Endometrial microvascular endothelial cells (primary cell): Measurements from ENCODE around the gene EXOC4. TPM values are rescaled to one million over a fixed set of nuclear protein-coding genes. Genes with fewer than 3 reads are reported as not detected.

Experiments used
- in situ Hi-C: cut with HindIII; loops from 2 replicates; pipeline ENCODE4 v1.10.0; 2017; ENCODE audit warnings: low sequenced_read_pairs, low pct_unique_long_range_greater_than_20kb; ENCODE audit errors: inconsistent ontology term
- total RNA-seq: library from RNA; depleted of rRNA; stranded (reverse); fragments of >200 nt; gene quantifications from one replicate; pipeline ENCODE4 v1.2.3, GENCODE V29; 2015; ENCODE audit errors: inconsistent ontology term

EXOC4 gene
- total RNA-seq, 1 donor from 2014 or later = 38.5 TPM

DNA sequence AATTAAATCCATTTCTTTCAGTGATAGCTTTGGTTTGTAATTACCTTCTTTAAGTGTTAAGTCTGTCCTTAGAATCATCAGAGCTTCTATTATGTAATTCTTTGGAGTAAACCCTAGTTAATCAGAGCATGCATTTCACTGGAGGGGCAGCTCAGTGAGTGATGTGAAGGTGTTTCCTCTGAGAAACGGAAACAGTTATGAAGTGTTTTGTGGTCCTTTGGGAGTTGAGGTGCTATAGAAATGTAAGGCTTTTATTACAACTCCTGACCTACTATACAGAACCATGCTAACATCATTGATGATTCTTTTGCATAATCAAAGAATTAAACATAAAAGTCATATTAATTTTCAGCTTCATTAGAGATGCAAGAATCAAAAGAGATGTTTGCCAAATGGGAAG, 141.5 kb downstream of the EXOC4 start:
- in situ Hi-C loops = no loop called here

DNA sequence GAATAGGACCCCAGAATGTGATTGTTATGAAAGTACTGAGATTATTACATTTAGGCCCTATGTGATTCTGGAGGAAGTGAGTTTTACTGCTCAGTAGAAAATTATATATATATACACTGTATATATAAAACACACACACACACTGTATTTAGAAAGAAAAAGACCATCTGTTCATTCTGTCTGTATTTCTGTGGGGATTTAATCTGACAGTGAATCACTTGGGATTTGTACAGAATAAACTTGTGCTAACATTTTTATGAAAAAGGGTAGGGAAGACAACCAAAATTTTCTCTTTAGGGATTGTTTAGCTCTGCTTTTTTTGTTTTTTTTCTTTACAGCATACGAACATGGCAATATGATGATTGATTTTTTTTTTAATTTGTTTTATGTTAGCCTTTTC, 142.7 kb downstream of the EXOC4 start:
- in situ Hi-C loops = no loop called here

DNA sequence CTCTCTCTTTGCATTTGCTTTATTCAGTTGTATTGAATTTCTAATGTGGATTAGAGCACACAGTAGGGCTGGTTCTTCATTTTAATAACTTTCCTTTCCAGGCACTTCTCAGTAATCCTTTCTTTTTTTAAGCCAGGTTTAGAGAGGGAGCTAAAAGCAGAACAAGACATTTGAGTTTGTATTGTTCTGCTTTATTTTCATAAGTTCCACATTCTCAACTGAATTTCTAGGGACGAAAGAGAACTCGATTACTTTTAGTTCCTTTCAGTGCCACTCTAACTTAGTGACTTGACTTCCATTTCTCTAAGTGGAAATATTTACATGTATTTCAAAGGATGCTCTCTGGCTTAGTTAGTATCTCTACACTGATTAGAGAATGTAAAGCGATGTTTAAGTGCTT, 145.6 kb downstream of the EXOC4 start:
- in situ Hi-C loops = no loop called here

DNA sequence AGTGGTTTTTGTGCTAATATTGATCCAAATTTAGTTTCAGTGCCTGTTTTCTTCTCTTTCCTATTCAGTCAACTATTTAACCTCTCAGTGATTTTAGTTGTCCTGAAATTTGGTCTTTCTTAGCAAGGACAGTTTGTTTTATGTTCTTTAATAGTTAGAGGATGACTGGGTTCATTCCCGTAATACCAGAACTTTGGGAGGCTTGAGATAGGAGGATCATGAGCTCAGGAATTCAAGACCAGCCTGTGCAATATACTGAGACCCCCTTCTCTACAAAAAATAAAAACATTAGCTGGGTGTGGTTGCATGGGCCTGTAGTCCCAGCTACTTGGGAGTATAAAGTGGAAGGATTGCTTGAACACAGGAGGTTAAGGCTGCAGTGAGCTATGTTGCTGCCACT, 148.3 kb downstream of the EXOC4 start:
- in situ Hi-C loops = no loop called here

DNA sequence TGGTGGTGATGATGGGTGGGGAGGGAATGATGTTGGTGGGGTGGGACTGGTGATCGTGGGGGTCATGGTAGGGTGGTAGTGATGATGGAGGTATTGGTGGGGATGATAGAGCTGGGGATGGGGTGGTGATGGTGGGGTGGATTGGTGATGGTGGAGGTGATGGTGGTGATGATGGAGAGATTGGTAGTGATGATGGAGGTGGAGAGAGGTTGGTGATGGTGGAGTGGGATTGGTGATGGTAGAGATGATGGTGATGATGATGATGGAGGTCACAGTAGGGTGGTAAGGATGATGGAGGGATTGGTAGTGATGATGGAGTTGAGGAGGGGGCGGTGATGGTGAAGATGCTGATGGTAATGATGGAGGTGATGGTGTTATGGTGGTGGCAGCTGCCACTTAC, 155.3 kb downstream of the EXOC4 start:
- in situ Hi-C loops = no loop called here

DNA sequence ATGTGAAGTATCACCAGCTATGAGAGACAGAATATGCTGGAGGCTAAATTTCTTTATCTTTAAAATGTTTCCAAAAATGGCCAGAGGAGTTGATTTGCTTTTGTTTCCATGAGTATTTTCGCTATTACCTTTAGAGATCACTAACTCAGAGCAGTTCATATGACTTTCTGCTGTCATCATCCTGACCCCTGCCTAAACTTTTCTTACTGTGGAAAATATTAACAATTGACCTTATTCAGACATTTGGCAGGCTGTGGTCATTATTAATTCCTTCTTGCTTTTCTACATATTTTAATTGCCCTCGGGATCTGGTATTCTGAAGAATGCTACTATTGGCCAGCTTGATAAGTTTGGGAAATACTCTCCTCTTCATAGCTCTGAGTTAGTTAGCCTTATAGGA, 156.5 kb downstream of the EXOC4 start:
- in situ Hi-C loops = no loop called here

DNA sequence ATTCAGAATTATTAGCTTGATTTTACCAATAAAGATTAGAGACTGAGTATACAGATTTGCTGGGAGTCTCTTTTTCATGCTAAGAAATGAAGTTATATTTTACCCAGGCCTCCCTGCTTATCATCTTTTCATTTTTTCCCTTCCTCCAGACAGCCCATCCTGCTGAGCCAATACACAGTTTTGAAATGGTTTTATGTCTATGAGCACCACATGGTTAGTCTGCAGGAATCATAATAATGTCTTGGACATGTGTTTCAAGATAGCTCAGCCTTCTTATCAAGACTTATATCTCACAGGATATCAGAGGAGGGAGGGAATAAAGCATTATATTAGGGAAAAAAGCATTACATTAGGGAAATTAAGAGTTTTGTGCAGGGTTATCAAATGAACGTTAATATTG, 157.1 kb downstream of the EXOC4 start:
- in situ Hi-C loops = no loop called here

DNA sequence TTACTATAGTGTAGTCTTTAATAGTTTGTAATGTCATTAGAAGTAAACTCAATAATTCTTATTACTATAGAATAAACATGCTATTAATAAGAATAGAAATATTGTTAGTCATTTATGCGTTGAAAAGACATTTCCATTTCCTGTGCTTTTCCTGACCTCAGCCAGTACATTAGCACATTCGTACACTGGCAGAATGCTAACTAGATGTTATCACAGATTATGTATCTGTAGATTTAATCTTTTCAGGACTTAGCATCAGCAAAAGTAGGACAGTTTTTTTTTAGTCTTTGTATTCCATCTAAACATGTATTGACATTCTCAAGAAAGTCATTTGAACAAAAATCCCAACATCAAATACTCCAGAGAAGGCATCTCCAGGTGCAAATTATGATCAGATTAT, 158.5 kb downstream of the EXOC4 start:
- in situ Hi-C loops = no loop called here

DNA sequence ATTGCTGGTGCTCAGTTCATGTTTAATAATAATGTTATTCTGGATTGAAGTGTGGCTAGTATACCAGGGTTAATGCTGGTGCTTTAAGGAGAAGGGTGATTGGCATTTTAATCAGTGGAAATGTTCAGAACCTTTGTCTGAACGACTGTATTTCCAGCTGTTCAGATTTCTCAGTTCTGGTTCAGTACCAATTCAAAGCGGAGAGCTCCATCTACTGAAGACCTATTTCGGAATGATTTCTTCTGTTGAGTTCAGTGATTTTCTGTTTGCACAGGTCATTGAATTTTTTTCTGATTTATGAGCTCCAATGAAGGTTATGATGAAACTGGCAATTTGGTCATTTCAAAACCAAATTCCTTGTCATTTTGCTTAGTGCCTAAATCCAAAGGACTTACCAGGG, 160.1 kb downstream of the EXOC4 start:
- in situ Hi-C loops = no loop called here

DNA sequence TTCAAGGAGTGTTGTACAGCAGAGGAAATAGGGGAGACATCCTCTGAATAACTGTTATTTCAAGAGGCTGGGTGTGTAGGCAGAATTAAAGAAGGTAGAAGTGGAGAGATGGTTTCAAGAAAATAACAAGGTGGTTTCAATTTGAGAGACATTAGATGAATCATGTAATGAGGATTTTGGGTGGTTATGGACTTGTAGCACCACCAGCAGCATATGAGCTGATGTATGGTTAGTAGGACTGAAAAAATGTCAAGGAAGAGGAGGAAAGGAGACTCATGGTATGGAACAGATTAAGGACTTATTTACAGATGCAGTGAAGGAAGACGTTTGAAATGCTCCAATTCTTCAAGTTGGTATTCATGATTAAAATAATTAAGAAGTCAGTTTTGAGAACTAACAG, 166.2 kb downstream of the EXOC4 start:
- in situ Hi-C loops = no loop called here

DNA sequence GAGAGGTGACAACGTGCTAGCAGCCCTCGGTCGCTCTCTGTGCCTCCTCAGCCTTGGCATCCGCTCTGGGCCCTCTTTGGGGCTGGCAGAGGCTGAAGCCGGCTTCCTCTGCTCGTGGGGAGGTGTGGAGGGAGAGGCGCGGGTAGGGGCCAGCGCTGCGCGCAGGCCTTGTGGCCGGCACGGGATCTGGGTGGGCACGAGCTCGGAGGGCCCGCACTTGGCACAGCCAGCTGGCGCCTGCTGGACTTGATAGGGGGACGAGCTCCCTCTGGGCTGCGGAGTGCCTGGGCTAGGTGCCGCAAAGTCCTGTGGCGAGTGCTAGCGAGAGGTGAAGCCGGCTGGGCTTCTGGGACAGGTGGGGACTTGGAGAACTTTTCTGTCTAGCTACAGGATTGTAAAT, 170.7 kb downstream of the EXOC4 start:
- in situ Hi-C loops = no loop called here

DNA sequence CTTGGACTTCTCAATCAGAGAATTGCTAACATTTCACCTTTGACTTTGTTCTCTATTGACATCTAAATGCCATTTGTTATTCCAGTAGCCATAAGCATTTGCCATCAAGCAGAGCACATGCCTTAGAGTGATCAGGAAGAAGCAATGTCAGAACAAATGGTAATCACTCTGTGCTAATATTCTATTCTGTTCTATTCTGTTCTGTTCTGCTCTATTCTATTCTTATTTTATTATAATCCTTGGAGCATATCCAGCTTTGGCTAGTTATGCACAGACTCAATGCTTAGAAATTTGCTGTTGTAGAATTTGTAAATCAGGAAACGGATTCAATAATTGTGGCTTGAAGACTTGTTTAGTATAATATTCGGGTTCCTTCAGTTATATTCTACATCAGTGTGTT, 175.4 kb downstream of the EXOC4 start:
- in situ Hi-C loops = no loop called here

DNA sequence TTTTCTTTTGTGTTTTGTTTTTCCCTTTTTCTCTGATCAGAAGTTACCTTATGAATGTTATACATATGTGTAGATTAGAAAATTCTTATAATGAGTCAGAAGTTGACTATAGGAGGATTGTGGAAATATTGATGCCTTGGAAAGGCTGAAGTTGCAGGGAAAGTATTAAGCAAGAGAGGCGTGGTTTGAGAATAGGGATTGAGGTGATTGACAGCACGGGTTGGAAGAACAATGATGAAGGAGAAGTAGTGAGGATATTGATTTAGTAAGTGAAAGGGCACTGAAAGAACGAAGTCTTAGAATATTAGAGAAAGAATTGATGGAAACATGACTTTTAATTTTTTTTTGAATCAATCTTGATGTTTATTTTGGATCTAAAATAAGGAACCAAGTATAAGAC, 176.0 kb downstream of the EXOC4 start:
- in situ Hi-C loops = no loop called here

DNA sequence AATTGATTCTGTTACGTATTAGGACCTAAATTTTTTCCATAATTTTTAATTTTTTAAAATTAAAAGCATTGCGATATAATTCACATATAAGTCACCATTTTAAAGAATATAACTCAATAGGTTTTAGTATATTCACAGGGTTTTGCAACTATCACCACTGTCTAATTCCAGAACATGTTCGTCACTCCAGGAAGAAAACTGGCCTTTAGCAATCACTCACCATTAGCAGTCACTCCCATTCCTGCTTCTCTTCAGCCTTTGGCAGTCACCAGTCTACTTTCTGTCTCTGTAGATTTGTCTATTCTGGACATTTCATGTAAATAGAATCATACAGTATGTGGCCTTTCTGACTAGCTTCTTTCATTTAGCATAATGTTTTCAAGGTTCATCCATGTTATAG, 176.5 kb downstream of the EXOC4 start:
- in situ Hi-C loops = no loop called here

DNA sequence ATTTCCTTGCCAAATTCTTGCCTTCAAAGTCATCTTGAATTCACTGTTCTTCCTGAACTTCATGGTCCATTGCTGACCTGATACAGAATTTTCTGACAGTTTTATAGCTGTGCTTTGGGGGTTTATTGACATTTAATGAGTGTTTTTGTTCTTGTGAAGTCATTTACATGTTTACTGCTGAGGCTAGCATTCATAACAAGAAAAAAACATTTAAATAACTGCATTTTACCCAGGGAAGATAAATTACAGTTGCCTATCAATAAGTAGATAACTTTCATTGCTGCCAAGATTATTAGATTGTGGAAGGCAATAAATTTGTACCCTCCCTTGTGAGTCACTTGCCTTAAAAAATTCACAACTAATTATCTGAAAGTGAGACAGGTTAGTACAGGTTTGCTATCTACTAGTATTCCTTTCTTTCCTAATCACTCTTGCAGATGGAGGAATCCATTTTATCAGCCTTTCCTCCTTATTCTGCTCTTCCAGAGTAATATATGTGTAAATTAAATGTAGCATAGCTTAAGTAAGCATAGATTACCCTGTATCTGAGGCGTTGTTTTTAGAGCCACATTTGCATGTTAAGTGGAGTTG, 178.4 kb downstream of the EXOC4 start:
- in situ Hi-C loops = no loop called here

DNA sequence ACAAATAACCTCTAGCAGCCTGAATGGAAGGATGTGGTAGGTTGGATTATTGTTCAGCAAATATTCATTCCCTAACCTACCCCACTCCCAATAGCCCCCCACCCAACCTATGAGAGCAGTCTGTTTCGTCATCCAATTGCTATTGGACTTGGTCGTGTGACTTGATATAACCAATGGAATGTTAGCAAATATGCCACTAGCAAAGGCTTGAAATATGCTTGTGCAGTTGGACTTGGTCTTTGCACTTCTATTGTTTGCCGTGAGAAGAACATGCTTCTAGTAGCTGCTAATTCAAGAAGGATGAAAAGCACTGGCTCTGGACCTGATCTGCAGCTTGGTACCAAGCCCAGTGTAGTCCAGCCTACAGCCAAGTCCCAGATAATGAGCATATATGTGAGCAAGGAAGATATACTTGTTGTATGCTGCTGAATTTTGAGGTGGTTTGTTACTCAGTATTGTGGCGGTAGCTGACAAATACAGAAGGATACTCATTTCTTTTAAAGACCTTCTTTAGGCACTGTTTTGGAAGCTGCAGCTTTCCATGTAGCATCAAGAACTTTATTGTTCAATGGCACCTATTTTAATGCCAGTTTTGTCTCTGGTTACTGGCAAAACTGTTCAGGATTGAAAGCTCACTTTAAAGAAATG, 180.4 kb downstream of the EXOC4 start:
- in situ Hi-C loops = no loop called here

DNA sequence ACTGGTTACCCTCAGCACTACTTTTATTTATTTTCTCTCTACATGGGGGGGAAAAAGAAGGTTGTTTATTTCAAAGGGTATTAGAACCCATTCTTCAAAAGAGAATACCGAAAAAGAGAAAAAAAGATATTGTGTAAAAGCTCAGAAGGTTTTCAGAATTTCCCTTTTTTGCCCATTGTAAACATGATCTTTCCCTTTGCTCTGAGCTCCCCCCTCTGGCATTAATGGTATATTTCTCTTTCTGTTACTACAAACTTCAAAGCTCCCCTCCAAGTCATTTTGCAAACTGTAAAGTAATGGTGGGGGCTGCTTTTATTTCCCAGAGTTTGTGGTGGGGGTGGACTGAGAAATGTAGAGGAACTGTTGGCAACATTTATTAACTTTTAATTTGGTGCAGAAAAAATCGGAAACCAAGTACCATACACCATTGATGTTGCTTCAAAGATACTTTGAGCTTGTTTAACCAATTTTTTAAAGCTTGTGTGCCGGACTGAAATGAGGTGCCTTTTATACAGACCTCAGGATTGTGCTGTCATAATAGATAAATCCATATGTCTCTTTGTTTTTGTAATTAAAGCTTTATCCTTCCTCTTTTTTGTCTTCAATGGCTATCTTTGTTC, 181.5 kb downstream of the EXOC4 start:
- in situ Hi-C loops = no loop called here

DNA sequence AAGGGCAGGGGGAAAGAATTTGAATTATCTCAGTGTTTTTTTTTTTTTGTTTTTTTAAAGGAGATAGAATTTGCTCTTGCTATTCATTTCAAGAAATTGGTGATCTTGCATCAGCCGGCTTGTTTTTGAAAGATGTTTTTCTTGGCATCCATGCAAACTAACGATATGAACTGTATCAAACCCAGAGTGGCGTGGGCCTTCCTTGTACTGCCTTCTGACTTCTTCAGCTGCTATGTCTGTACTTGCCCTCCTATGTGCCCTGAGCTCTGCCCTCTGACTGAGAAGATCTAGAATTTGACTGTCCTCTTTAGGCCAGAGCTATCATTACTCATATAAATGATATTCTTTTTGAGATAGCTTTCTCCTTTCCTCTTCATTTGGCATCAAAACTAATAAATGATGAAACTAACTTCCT, 183.1 kb downstream of the EXOC4 start:
- in situ Hi-C loops = no loop called here

DNA sequence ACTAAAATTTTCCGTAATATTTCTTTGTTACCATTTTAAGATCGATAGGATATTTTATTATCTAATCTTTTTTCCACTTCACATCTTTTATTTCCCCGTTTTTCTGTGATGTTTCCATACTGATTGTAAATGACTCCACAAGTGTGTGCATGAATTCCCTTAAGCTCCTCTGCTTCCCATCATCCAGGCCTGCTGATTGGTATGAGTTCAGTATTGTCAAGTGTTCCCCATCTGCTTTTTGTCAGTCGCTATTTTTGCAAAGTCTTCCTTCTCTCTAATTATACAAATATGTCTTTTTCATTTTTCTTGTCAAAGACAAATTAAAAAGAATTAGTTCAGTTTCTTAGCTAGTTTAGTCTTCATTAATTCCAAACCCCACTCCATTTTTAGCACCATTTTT, 184.7 kb downstream of the EXOC4 start:
- in situ Hi-C loops = no loop called here

DNA sequence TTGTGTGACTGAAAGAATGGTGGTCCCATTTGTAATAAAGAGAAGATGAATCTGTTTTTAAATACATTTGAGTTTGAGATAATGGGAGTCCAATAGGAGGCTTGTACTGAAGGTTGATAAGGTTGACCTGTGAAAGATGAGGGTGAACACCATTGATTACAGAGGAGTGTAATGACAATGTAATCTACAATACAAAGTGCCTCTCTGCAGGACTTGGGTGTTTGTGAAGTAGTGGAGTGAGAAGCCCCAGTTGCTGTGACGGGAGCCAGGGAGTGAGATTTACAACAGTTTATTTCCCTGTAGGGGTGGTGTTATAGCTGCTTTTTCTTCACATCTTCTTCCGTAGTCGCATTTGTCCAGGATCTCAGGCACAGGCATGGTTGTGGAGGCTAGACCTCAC, 189.9 kb downstream of the EXOC4 start:
- in situ Hi-C loops = no loop called here

DNA sequence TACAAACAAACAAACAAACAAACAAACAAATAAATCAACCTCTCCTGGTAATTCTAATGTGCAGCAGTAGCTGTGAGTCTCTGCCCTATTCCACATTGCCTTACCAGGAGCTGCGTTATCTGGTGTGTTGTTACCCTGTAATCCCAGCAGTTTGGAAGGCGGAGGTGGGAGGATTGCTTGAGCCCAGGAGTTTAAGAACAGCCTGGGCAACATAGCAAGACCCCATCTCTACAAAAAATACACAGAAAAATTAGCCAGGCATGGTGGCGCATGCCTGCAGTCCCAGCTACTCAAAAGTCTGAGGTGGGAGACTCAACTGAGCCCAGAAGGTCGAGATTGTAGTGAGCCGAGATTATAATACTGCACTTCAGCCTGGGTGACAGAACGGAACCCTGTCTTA, 192.7 kb downstream of the EXOC4 start:
- in situ Hi-C loops = no loop called here
